WTC11 (cell line): ENCODE results near the gene HBEGF. TPM values are rescaled to one million over a fixed set of nuclear protein-coding genes. Genes with fewer than 3 reads are reported as not detected.

Source experiments
- ATAC-seq: fragments of 200-7000 bp; cut with Tn5 transposase; 2 replicates; pipeline ENCODE4 v1.10.0; 2021; ENCODE audit warnings: mild to moderate bottlenecking, moderate library complexity
- CTCF ChIA-PET: fragments of 300-600 bp; sonication (Branson Sonifier 250); formaldehyde crosslinking; loops from one replicate; lab custom pipeline; 2021; ENCODE audit warnings: antibody characterized with exemption; lab: Charles Lee
- POLR2A ChIA-PET: fragments of 350-600 bp; sonication (Branson Sonifier 250); formaldehyde crosslinking; loops from one replicate; lab custom pipeline; 2021; ENCODE audit warnings: antibody characterized with exemption; lab: Charles Lee
- DNase-seq: peaks from one replicate; pipeline ENCODE4 v3.0.0; 2021; ENCODE audit warnings: low spot score
- H3K27ac Mint-ChIP-seq: 2 replicates; pipeline ENCODE4 v1.8.0; 2021; ENCODE audit warnings: mixed read lengths
- H3K27me3 Mint-ChIP-seq: 2 replicates; pipeline ENCODE4 v1.8.0; 2021; ENCODE audit warnings: low read depth, mild to moderate bottlenecking, moderate library complexity, mixed read lengths
- H3K36me3 Mint-ChIP-seq: 2 replicates; pipeline ENCODE4 v1.8.0; 2021; ENCODE audit warnings: mixed read lengths
- H3K4me1 Mint-ChIP-seq: 2 replicates; pipeline ENCODE4 v1.8.0; 2022; ENCODE audit warnings: mixed read lengths
- H3K4me3 Mint-ChIP-seq: 2 replicates; pipeline ENCODE4 v1.8.0; 2021; ENCODE audit warnings: mild to moderate bottlenecking, moderate library complexity, mixed read lengths
- H3K9me3 Mint-ChIP-seq: 2 replicates; pipeline ENCODE4 v1.8.0; 2021; ENCODE audit warnings: mixed read lengths
- CREB1 ChIP-seq: sonication (generic); formaldehyde crosslinking; IDR thresholded peaks from 2 replicates; pipeline ENCODE4 v1.8.0; 2023; ENCODE audit warnings: mild to moderate bottlenecking, missing genetic modification reagents
- ELF4 ChIP-seq: sonication (generic); formaldehyde crosslinking; IDR thresholded peaks from 2 replicates; pipeline ENCODE4 v1.8.1; 2022; ENCODE audit warnings: low read depth, mild to moderate bottlenecking, moderate library complexity, missing genetic modification reagents
- FOXK1 ChIP-seq: sonication (generic); formaldehyde crosslinking; IDR thresholded peaks from 2 replicates; pipeline ENCODE4 v1.8.0; 2022; ENCODE audit warnings: mild to moderate bottlenecking, moderate library complexity, missing genetic modification reagents
- GRHL2 ChIP-seq: fragments of 250-450 bp; sonication (Bioruptor Pico); IDR thresholded peaks from 2 replicates; pipeline ENCODE4 v1.8.0; 2022; ENCODE audit warnings: mild to moderate bottlenecking, moderate library complexity; ENCODE audit not compliant: insufficient replicate concordance, severe bottlenecking
- IRF2 ChIP-seq: sonication (generic); formaldehyde crosslinking; IDR thresholded peaks from 2 replicates; pipeline ENCODE4 v1.8.0; 2022; ENCODE audit warnings: low read depth, missing genetic modification reagents, borderline replicate concordance
- NFYB ChIP-seq: sonication (generic); formaldehyde crosslinking; conservative IDR thresholded peaks from 2 replicates; pipeline ENCODE4 v1.8.0; 2022; ENCODE audit warnings: low read depth, missing genetic modification reagents
- NR1H2 ChIP-seq: sonication (generic); formaldehyde crosslinking; IDR thresholded peaks from 2 replicates; pipeline ENCODE4 v1.9.0; 2021; ENCODE audit warnings: mild to moderate bottlenecking, moderate library complexity, missing genetic modification reagents
- SMAD4 ChIP-seq: sonication (generic); formaldehyde crosslinking; IDR thresholded peaks from 2 replicates; pipeline ENCODE4 v1.8.0; 2022; ENCODE audit warnings: mild to moderate bottlenecking, missing genetic modification reagents
- TCF7 ChIP-seq: sonication (generic); formaldehyde crosslinking; IDR thresholded peaks from 2 replicates; pipeline ENCODE4 v1.8.0; 2022; ENCODE audit warnings: mild to moderate bottlenecking, low read depth, missing genetic modification reagents, moderate library complexity
- ZNF121 ChIP-seq: sonication (generic); formaldehyde crosslinking; IDR thresholded peaks from 2 replicates; pipeline ENCODE4 v1.8.0; 2023; ENCODE audit warnings: missing genetic modification reagents
- ZNF219 ChIP-seq: sonication (generic); formaldehyde crosslinking; IDR thresholded peaks from 2 replicates; pipeline ENCODE4 v1.8.0; 2023; ENCODE audit warnings: missing genetic modification reagents, mild to moderate bottlenecking, borderline replicate concordance
- ZNF671 ChIP-seq: fragments of 250-450 bp; sonication (Bioruptor Pico); IDR thresholded peaks from 2 replicates; pipeline ENCODE4 v1.8.0; 2021; ENCODE audit warnings: mild to moderate bottlenecking
- total RNA-seq: library from RNA; stranded (reverse); gene quantifications from 3 replicates; pipeline ENCODE4 v1.2.3, GENCODE V29; 2021
- TF ChIP-seq, protein P1 (sequence below): sonication (generic); formaldehyde crosslinking; IDR thresholded peaks from 2 replicates; pipeline ENCODE4 v1.8.1; 2023; ENCODE audit warnings: mild to moderate bottlenecking, missing genetic modification reagents
- TF ChIP-seq, protein P2 (sequence below): fragments of 250-450 bp; sonication (Bioruptor Pico); IDR thresholded peaks from 2 replicates; pipeline ENCODE4 v1.9.0; 2021; ENCODE audit warnings: mild to moderate bottlenecking
- TF ChIP-seq, protein P3 (sequence below): sonication (generic); formaldehyde crosslinking; IDR thresholded peaks from 2 replicates; pipeline ENCODE4 v1.8.1; 2022; ENCODE audit warnings: low read depth, missing genetic modification reagents, borderline replicate concordance
- TF ChIP-seq, protein P4 (sequence below): sonication (generic); formaldehyde crosslinking; conservative IDR thresholded peaks from 2 replicates; pipeline ENCODE4 v1.8.1; 2023; ENCODE audit warnings: mild to moderate bottlenecking, low read depth, missing genetic modification reagents, moderate library complexity
- TF ChIP-seq, protein P5 (sequence below): fragments of 200-600 bp; IDR thresholded peaks from 2 replicates; pipeline ENCODE4 v1.8.0; 2022; ENCODE audit warnings: antibody characterized with exemption
- TF ChIP-seq, protein P6 (sequence below): fragments of 250-450 bp; sonication (Bioruptor Pico); IDR thresholded peaks from 2 replicates; pipeline ENCODE4 v1.8.0; 2021; ENCODE audit warnings: mild to moderate bottlenecking
- TF ChIP-seq, protein P7 (sequence below): sonication (generic); formaldehyde crosslinking; IDR thresholded peaks from 2 replicates; pipeline ENCODE4 v1.8.1; 2022; ENCODE audit warnings: low read depth, mild to moderate bottlenecking, moderate library complexity, missing genetic modification reagents, borderline replicate concordance

Gene HBEGF
- total RNA-seq, 1 experiment from 2014 or later = 4.0 TPM

DNA sequence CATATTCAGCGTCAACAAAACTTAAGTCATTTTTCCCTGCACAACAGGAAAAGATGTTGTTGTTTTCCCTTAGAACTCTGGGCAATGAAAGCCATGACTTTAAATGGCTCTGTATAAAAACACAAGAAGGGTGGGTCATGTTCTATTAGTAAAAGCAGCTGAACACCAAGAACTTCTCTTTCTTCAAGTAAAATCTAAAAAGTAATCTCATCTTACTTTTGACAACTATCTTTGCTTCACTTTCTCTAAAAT is 52.6 kb downstream of the HBEGF start:
- peaks cover 14% of the 10 kb centered on the region for H3K4me1 Mint-ChIP-seq
- DNase-seq (no peak), ATAC-seq (no peak)
- H3K36me3 Mint-ChIP-seq = peaks cover 4% of the 10 kb centered on the region
- no peaks in the 10 kb centered on the region for H3K27me3 Mint-ChIP-seq
- no peak overlapping the region for H3K27ac Mint-ChIP-seq
- no peaks in the 10 kb centered on the region for H3K9me3 Mint-ChIP-seq
- POLR2A ChIA-PET = no interaction called here
- CTCF ChIA-PET = no interaction called here
- H3K4me3 Mint-ChIP-seq = no peak overlapping the region
- TF ChIP-seq ZNF219 = no peak
- TF ChIP-seq, protein P1, sequence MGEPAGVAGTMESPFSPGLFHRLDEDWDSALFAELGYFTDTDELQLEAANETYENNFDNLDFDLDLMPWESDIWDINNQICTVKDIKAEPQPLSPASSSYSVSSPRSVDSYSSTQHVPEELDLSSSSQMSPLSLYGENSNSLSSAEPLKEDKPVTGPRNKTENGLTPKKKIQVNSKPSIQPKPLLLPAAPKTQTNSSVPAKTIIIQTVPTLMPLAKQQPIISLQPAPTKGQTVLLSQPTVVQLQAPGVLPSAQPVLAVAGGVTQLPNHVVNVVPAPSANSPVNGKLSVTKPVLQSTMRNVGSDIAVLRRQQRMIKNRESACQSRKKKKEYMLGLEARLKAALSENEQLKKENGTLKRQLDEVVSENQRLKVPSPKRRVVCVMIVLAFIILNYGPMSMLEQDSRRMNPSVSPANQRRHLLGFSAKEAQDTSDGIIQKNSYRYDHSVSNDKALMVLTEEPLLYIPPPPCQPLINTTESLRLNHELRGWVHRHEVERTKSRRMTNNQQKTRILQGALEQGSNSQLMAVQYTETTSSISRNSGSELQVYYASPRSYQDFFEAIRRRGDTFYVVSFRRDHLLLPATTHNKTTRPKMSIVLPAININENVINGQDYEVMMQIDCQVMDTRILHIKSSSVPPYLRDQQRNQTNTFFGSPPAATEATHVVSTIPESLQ (CRISPR knock-in tag) = no peak
- no peak for TF ChIP-seq GRHL2 (CRISPR knock-in tag)
- TF ChIP-seq, protein P2, sequence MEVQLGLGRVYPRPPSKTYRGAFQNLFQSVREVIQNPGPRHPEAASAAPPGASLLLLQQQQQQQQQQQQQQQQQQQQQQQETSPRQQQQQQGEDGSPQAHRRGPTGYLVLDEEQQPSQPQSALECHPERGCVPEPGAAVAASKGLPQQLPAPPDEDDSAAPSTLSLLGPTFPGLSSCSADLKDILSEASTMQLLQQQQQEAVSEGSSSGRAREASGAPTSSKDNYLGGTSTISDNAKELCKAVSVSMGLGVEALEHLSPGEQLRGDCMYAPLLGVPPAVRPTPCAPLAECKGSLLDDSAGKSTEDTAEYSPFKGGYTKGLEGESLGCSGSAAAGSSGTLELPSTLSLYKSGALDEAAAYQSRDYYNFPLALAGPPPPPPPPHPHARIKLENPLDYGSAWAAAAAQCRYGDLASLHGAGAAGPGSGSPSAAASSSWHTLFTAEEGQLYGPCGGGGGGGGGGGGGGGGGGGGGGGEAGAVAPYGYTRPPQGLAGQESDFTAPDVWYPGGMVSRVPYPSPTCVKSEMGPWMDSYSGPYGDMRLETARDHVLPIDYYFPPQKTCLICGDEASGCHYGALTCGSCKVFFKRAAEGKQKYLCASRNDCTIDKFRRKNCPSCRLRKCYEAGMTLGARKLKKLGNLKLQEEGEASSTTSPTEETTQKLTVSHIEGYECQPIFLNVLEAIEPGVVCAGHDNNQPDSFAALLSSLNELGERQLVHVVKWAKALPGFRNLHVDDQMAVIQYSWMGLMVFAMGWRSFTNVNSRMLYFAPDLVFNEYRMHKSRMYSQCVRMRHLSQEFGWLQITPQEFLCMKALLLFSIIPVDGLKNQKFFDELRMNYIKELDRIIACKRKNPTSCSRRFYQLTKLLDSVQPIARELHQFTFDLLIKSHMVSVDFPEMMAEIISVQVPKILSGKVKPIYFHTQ (CRISPR knock-in tag) = no peak
- TF ChIP-seq IRF2 (CRISPR knock-in tag) = no peak
- TF ChIP-seq, protein P3, sequence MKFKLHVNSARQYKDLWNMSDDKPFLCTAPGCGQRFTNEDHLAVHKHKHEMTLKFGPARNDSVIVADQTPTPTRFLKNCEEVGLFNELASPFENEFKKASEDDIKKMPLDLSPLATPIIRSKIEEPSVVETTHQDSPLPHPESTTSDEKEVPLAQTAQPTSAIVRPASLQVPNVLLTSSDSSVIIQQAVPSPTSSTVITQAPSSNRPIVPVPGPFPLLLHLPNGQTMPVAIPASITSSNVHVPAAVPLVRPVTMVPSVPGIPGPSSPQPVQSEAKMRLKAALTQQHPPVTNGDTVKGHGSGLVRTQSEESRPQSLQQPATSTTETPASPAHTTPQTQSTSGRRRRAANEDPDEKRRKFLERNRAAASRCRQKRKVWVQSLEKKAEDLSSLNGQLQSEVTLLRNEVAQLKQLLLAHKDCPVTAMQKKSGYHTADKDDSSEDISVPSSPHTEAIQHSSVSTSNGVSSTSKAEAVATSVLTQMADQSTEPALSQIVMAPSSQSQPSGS (CRISPR knock-in tag) = no peak
- no peak for TF ChIP-seq FOXK1
- TF ChIP-seq, protein P4, sequence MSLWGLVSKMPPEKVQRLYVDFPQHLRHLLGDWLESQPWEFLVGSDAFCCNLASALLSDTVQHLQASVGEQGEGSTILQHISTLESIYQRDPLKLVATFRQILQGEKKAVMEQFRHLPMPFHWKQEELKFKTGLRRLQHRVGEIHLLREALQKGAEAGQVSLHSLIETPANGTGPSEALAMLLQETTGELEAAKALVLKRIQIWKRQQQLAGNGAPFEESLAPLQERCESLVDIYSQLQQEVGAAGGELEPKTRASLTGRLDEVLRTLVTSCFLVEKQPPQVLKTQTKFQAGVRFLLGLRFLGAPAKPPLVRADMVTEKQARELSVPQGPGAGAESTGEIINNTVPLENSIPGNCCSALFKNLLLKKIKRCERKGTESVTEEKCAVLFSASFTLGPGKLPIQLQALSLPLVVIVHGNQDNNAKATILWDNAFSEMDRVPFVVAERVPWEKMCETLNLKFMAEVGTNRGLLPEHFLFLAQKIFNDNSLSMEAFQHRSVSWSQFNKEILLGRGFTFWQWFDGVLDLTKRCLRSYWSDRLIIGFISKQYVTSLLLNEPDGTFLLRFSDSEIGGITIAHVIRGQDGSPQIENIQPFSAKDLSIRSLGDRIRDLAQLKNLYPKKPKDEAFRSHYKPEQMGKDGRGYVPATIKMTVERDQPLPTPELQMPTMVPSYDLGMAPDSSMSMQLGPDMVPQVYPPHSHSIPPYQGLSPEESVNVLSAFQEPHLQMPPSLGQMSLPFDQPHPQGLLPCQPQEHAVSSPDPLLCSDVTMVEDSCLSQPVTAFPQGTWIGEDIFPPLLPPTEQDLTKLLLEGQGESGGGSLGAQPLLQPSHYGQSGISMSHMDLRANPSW (CRISPR knock-in tag) = no peak
- TF ChIP-seq TCF7 (CRISPR knock-in tag) = no peak
- TF ChIP-seq, protein P5, sequence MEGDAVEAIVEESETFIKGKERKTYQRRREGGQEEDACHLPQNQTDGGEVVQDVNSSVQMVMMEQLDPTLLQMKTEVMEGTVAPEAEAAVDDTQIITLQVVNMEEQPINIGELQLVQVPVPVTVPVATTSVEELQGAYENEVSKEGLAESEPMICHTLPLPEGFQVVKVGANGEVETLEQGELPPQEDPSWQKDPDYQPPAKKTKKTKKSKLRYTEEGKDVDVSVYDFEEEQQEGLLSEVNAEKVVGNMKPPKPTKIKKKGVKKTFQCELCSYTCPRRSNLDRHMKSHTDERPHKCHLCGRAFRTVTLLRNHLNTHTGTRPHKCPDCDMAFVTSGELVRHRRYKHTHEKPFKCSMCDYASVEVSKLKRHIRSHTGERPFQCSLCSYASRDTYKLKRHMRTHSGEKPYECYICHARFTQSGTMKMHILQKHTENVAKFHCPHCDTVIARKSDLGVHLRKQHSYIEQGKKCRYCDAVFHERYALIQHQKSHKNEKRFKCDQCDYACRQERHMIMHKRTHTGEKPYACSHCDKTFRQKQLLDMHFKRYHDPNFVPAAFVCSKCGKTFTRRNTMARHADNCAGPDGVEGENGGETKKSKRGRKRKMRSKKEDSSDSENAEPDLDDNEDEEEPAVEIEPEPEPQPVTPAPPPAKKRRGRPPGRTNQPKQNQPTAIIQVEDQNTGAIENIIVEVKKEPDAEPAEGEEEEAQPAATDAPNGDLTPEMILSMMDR = no peak
- no peak for TF ChIP-seq NR1H2 (CRISPR knock-in tag)
- no peak for TF ChIP-seq ELF4
- no peak for TF ChIP-seq SMAD4 (CRISPR knock-in tag)
- TF ChIP-seq, all 79 proteins: peak for 0

DNA sequence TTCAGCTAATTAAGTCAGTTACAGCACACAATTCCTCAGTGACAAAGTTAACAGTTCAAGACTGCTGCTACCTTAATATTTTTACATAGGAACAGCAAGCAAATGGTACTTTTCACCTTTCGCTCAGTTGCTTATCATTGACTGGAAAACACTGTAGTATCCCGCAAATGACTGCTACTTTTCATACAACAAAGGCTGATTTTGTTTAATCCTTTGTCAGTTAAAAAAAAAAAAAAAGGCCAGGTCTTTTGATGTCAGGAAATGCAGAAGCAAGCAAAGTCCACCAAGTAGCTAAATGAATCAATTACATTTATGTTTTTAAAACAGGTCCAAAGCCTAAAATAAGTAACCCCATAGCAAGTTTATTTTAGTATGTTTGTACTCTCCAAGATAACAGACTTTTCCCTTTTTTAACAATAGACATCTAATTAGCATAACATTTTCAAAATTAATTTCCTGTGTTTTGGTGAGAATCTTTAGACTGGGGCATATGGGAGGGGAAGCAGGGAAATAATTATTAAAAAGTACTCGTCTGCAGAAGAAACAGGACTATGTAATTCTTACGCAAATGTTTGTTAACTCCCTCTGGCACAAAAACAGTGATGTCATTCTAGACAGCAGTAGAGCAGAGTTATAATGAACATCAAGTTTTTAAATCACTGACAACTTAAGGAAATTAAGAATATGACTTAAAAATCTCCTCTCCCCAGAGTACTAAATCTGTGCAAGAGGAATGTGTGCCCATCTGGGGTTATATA is 53.1 kb downstream of the HBEGF start:
- Mint-ChIP-seq H3K9me3 (no peaks in the 10 kb centered on the region), H3K4me1 (peaks cover 14% of the 10 kb centered on the region), H3K27ac (no peak overlapping the region), H3K27me3 (no peaks in the 10 kb centered on the region), H3K36me3 (peaks cover 3% of the 10 kb centered on the region), H3K4me3 (no peak overlapping the region)
- CTCF ChIA-PET = interaction anchor here (1.2 to 1.3 kb wide), 2 partner anchors 53 to 54 kb away, joined by 3 read pairs; partner anchors contain the start of gene HBEGF
- POLR2A ChIA-PET = no interaction called here
- ATAC-seq (no peak), DNase-seq (no peak)
- TF ChIP-seq ZNF671 (CRISPR knock-in tag) (no peak), CREB1 (CRISPR knock-in tag) (no peak), NFYB (no peak), ZNF121 (CRISPR knock-in tag) (no peak)
- TF ChIP-seq, protein P6, sequence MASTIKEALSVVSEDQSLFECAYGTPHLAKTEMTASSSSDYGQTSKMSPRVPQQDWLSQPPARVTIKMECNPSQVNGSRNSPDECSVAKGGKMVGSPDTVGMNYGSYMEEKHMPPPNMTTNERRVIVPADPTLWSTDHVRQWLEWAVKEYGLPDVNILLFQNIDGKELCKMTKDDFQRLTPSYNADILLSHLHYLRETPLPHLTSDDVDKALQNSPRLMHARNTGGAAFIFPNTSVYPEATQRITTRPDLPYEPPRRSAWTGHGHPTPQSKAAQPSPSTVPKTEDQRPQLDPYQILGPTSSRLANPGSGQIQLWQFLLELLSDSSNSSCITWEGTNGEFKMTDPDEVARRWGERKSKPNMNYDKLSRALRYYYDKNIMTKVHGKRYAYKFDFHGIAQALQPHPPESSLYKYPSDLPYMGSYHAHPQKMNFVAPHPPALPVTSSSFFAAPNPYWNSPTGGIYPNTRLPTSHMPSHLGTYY (CRISPR knock-in tag) = no peak
- TF ChIP-seq, protein P7, sequence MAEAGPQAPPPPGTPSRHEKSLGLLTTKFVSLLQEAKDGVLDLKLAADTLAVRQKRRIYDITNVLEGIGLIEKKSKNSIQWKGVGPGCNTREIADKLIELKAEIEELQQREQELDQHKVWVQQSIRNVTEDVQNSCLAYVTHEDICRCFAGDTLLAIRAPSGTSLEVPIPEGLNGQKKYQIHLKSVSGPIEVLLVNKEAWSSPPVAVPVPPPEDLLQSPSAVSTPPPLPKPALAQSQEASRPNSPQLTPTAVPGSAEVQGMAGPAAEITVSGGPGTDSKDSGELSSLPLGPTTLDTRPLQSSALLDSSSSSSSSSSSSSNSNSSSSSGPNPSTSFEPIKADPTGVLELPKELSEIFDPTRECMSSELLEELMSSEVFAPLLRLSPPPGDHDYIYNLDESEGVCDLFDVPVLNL = no peak
